Epidermal melanocyte (primary cell): Measurements from ENCODE around the gene SLC33A1.

Source experiments
- DNase-seq: peaks from one replicate; pipeline ENCODE4 v3.0.0; 2011; ENCODE audit warnings: low spot score; ENCODE audit not compliant: insufficient read length

The SLC33A1 gene

DNA sequence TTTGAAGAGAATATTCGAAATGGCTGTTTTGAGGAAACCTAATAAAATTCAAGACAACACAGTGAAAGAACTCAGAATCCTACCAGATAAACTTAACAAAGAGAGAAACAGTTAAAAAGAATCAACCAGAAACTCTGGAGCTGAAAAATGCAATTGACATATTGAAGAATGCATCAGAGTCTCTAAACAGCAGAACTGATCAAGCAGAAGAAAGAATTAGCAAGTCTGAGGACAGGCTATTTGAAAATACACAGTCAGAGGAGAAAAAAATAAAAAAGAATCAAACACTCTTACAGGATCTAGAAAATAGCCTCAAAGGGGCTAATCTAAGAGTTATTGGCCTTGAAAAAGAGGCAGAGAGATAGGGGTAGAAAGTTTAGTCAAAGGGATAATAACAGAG, 61.7 kb downstream of the SLC33A1 start:
- no peak for DNase-seq

DNA sequence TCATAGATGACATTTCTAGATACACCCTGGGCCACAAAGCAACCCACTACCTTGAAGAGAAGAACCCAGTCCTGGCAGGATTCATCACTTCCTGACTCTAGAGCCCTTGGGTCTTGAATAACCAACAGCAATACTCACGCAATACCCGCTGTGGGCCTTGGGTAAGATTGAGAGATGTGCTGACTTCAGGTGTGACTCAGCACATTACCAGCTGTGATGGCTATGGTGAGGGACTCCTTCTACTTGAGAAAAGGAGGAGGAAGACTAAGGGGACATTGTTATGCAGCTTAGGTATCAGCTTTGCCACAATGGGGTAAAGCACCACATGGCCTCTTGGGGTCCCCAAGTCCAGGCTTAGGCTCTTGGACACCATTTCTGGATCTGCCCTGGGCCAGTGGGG, 63.0 kb downstream of the SLC33A1 start:
- DNase-seq = no peak

DNA sequence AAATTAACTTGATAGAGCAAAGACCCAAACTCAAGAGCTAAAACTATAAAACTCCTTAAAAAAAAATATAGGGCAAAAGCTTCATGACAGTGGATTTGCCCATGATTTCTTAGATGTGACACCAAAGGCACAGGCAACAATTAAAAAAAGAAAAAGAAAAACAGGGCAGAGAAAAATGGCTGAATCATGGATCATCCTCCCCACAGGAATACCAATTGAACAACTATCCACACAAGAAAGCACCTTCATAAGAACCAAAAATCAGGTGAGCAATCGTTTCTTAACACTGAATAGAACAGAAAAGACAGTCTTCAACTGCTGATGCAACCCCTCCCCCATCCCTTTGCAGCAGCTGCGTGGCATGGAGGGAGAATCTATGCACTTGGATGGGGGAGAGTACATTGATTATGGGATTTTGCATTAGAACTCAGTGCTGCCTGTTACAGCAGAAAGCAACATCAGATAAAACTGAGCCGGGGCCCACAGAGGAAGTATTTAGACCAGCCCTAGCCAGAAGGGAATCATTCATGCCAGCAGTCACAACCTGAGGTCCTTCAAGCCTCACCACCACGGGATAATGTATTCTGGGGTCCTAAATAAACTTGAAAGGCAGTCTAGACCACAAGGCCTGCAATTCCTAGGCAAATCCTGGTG, 63.8 kb downstream of the SLC33A1 start:
- DNase-seq = no peak

DNA sequence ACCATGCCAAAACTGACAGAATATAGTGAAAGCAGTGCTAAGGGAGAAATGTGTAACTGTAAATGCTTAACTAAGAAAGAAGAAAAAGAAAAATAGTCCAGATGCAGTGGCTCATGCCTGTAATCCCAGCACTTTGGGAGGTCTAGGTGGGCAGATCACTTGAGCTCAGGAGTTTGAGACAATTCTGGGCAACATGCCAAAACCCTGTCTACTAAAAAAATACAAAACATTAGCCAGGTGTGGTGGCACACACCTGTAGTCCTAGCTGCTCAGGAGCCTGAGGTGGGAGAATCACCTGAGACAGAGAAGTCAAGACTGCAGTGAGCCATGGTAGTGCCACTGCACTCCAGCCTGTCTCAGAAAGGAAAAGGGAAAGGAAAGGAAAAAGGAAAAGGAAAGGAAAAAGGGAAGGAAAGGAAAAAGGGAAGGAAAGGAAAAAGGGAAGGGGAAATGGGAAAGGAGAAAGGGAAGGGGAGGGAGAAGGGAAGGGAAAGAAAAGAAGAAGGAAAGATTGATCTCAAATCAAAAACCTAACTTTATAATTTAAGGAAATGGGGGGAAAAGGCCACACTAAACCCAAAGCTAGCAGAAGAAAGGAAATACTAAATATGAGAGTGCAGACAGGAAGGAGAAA, 68.4 kb downstream of the SLC33A1 start:
- DNase-seq = no peak

DNA sequence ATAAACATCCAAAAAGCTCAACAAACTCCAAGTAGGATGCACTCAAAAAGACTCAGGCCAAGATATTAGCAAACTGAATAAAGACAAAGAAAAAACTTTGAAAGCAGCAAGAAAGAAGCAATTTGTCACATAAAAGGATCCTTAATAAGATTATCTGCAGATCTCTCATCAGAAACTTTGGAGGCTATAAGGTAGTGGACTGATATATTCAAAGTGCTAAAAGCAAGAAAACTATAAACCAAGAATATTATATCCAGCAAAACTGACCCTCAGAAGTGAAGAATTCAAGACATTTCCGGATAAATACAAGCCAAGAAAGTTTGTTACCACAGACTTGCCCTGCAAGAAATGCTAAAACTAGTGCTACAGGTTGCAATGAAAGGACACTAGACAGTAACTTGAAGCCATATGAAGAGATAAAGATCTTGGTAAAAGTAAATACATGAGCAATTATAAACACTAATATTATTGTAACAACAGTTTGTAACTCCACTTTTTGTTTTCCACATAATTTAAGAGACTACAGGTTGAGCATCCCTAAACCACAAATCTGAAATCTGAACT, 71.8 kb downstream of the SLC33A1 start:
- DNase-seq = no peak

DNA sequence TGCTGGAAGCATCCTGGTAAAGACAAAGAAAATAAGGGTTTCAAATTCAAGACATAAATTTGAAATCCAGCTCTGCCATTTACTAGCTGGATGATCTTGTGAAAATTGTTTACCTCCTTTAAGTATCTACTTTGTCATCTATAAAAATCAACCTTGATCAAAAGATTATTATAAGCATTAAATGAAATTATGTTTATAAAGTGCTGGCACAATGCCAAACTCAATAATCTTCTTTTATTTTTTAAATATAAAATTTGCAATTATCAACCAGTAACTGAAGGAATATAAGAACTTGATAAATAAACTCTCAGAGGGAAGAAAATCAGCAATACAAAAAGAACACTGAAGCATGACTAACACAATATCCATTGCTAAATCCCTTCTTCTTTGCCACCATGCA, 73.9 kb downstream of the SLC33A1 start:
- DNase-seq = no peak

DNA sequence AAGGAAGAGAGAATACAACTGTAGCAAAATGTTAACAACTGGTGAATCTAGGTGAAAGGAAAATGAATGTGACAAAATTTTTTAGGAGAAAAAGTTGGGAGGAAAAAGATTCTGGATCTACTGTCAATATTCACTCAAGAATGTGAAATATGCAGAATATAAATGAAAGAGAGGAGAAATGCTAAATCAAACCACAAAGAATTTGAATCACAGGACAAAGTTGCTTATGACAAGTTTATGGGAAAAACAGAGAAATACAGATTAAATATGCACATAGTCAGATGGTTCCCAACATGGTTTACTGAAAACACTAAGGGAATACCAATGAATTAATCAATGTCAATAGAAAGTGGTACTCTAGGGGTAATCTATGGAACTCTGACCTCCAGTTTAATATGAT, 75.8 kb downstream of the SLC33A1 start:
- peak; percentile 22 for DNase-seq

DNA sequence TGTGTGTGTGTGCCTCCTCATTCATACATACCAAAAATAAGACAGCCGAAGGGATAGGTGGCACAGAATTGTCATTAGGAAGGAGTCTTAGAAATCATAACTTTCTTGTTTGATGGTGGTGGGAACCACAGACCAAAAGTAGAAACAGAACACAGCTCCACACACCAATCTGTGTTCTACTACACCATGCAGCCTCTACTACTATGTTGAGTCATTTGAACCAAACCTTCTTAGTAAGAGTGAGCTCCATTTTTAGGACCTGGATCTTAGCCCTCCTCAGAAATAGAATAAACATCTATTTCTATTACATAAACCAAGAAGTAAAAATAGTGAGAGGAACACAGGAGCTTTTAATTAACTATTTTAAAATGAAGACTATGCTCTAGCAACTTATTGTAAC, 81.4 kb downstream of the SLC33A1 start:
- no peak for DNase-seq

DNA sequence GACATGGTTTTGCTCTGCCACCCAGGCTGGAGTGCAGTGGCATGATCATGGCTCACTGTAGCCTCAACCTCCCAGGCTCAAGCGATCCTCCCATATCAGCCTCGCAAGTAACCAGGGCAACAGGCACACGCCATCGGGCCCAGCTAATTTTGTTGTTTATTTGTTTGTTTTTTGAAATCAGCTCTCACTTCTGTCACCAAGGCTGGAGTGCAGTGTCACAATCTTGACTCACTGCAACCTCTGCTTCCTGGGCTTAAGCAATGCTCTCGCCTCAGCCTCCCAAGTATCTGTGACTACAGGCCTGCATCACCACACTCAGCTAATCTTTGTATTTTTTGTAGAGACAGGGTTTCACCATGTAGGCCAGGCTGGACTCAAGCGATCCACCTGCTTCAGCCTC, 83.1 kb downstream of the SLC33A1 start:
- no peak for DNase-seq
